Epithelial cell of esophagus (primary cell): Measurements from ENCODE around the gene SMAD7.

Source experiments
- DNase-seq: peaks from one replicate; pipeline ENCODE4 v3.0.0; 2010; ENCODE audit warnings: low read depth
- H3K4me3 ChIP-seq: 2 replicates; pipeline ENCODE4 v1.5.1; 2011; ENCODE audit warnings: mild to moderate bottlenecking, low read length, control low read depth
- TF ChIP-seq, protein P1 (sequence below): IDR thresholded peaks from 2 replicates; pipeline ENCODE4 v1.5.1; 2011; ENCODE audit warnings: low read depth, mild to moderate bottlenecking, low read length, control low read depth, inconsistent platforms; ENCODE audit not compliant: insufficient read depth; ENCODE audit errors: missing control alignments

Gene SMAD7

DNA sequence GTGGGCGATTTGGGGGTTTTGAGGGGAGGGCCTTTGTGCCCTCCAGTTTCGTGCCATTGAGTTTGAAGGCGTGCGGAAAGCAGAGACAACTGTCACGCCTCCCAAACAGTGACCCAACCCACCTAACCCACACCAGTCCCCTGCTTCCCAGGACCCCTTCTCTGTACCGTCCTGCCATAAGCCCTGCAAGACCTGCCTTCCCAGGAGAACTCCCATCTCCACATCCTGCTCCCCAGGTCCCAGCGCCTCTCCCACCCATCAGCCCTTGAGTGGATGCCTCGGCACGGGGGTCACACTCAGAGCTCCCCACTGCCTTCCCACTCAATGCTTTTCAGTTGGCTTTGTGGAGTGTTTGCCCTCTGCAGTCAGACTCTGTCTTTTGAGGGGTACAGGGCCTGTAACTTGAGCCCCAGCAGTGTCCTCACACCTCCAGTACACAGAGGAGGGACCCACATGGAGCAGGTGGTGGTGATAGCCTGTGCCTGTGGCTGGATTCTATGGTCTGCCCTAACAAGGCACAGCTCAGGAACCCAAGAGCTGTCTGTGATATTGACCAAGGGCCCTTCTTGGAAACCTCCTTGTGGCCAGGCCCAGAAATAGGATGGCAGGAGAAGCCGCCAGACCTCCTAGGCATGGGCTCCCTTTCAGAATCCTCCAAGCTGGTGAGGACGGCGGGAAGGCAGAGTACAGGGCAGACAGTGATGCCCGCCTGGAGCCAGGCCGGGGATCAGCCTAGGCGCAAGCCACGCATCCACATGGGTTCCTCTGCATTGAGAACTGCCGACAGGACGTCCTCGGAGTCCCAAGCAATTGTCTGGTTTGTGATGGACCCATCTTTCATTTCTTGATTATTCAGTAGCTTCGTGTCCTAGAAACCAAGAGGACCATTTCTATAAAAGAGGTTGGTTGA, 44.4 kb upstream of the SMAD7 start:
- no peak overlapping the region for H3K4me3 ChIP-seq
- TF ChIP-seq, protein P1, sequence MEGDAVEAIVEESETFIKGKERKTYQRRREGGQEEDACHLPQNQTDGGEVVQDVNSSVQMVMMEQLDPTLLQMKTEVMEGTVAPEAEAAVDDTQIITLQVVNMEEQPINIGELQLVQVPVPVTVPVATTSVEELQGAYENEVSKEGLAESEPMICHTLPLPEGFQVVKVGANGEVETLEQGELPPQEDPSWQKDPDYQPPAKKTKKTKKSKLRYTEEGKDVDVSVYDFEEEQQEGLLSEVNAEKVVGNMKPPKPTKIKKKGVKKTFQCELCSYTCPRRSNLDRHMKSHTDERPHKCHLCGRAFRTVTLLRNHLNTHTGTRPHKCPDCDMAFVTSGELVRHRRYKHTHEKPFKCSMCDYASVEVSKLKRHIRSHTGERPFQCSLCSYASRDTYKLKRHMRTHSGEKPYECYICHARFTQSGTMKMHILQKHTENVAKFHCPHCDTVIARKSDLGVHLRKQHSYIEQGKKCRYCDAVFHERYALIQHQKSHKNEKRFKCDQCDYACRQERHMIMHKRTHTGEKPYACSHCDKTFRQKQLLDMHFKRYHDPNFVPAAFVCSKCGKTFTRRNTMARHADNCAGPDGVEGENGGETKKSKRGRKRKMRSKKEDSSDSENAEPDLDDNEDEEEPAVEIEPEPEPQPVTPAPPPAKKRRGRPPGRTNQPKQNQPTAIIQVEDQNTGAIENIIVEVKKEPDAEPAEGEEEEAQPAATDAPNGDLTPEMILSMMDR = no peak
- DNase-seq = no peak

DNA sequence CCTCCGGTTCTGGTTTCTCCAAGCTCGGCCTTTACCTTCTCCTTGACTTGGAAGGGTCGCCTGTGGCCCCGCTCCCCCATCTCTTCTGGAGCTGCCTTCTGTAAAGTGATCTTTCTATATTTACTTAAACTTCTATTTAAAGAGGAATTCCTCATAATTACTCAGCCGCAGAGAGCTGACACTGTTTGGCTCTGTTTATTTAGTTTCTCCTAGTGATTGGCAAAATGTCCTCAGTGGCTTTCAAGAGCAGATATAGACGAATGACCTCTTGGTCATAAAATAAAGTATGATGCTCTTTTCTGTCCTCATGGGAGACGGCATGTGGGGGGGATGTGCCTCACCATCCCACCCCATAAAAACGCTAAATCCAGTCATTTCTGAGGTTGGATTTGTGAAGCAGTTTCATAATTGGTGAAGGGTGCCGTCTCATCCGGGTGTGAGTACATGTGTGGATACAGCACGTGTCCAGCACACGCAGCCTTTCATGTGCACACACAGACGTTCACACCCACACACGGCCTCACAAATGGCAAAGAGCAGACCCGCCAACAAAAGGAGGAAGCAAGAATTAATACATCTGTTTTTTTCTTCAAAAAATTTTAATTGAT, 43.4 kb upstream of the SMAD7 start:
- peak; percentile 41 for DNase-seq
- TF ChIP-seq, protein P1 = no peak
- H3K4me3 ChIP-seq = no peak overlapping the region

DNA sequence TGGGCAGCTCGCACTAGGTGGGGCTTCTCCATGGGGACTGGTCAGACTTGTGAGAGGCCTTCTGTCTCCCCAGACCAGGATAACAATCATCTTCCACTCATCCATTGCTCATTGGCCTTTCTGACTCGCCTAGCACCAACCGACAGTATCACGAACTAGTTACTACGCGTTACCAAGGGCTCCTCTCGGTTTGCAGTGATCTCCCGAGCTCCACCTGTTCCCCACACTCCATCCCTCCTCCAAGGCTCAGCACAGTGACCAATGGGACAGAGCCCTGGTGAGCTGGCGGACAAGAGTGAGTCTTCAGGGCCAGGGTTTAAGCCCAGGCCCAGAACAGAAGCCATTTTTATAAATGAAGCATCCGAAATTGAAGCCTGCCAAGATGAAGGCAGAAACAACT, 42.8 kb upstream of the SMAD7 start:
- peak; percentile 47 for DNase-seq
- TF ChIP-seq, protein P1 = no peak
- H3K4me3 ChIP-seq = no peak overlapping the region

DNA sequence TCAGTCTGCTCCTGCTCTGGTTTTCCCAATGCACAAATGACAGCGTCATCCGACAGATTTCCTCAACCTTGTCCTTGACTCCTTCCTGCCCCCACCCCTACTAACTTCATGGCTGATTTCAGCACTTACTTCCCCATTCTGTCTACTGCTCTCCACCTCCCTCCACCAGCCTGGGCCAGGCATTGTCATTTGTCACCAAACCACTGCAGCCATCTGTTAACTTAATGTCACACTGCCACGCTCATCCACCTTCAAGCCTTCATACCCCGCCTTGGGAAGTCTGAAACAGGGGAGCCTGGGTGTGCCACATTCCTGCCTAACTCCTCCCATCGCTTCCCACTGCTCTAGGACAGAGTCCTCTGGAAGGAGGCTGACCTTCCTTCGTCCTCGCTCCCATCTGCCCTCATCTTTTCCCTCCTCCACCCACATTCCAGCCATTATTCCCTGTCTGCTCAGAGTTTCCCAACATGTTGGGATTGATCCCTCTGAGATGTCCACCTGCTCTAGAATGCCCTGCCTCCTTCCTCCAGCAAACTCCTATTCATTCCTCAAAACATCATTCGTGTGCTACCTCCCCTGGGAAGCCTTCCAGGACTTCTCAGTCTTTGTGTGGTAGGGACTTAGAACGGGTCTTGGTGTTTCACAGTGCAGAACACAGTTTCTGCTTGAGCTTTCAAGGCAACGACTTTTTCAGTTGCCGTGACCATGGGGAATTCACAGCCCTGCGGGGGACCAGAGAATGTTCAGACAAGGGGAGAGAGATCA, 42.2 kb upstream of the SMAD7 start:
- TF ChIP-seq, protein P1 = no peak
- no peak for DNase-seq
- H3K4me3 ChIP-seq = no peak overlapping the region

DNA sequence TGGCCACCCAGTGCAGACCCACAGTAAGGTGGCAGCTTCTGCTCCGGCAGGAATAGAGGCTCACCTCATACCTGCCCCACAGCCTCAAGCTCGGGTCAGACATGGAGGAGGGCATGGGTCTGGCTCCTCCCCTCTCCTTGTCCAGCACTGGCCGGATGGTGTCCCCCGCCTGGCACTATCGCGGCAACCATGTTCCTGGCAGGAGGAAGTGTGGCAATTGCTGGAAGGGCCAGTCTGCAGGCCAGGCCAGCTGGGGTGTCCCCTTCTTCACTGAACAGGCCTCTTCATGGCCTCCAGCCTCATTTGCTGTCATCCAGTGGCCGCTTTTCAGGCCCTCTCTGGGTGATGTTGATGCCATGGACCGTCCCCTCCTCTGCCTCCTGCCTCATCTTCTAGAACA, 41.4 kb upstream of the SMAD7 start:
- TF ChIP-seq, protein P1 = no peak
- H3K4me3 ChIP-seq = no peak overlapping the region
- no peak for DNase-seq

DNA sequence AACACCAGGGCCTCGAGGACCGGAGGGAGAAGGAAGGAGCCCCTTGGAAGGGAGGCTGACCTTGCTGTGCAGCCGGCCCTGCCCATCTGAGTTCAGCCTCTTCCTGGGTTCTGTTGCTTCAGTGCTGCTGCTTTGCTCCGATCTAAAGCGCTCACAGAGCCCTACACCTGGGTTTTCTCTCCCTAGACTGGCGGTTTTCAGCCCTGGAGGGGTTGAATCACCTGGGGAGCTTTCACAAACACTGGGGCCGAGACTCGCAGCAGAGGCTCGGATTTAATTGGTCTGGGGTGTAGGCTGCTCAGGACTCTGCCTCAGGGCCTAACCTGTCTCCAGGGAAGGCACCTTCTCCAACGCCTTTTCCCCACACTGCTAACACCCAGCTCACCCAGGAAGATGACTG, 40.9 kb upstream of the SMAD7 start:
- H3K4me3 ChIP-seq = no peak overlapping the region
- peak; percentile 73 for DNase-seq
- TF ChIP-seq, protein P1 = no peak
